Sigmoid colon (tissue), 7 donors: ENCODE data around the gene RSF1. TPM values are rescaled to one million over a fixed set of nuclear protein-coding genes. Genes with fewer than 3 reads are reported as not detected.

ENCODE experiments used
- DNase-seq: peaks from one replicate; pipeline ENCODE4 v3.0.0-alpha.2; 2019
- H3K27ac ChIP-seq, 4 donors: fragments of 200-600 bp; sonication (generic); one replicate each; pipeline ENCODE4 v1.5.1; 2016 to 2019; ENCODE audit warnings: mild to moderate bottlenecking in 1 of 4
- H3K27me3 ChIP-seq, 3 donors: fragments of 200-600 bp; sonication (generic); one replicate each; pipeline ENCODE4 v1.5.1; 2019; ENCODE audit warnings: mild to moderate bottlenecking in 1 of 3
- H3K36me3 ChIP-seq, 4 donors: fragments of 200-600 bp; sonication (generic); one replicate each; pipeline ENCODE4 v1.5.1; 2016 to 2019
- H3K4me1 ChIP-seq, 4 donors: fragments of 200-600 bp; sonication (generic); one replicate each; pipeline ENCODE4 v1.5.1; 2017 to 2019
- H3K4me3 ChIP-seq, 4 donors: fragments of 200-600 bp; sonication (generic); one replicate each; pipeline ENCODE4 v1.5.1; 2017 to 2019; ENCODE audit warnings: mild to moderate bottlenecking in 2 of 4, moderate library complexity in 1 of 4
- H3K9me3 ChIP-seq, 4 donors: fragments of 200-600 bp in 3 of 4; sonication (generic) in 3 of 4; one replicate each; pipeline versions ENCODE4 v1.5.1 to v1.6.1; 2013 to 2019
- EP300 ChIP-seq, 4 donors: sonication (generic); formaldehyde crosslinking; IDR thresholded peaks; one replicate each; pipeline ENCODE4 v1.6.1; 2017; ENCODE audit warnings: antibody characterized with exemption in 4 of 4
- POLR2A ChIP-seq, 2 donors: fragments of 450-650 bp; IDR thresholded peaks; one replicate each; pipeline ENCODE4 v1.6.1; 2016; ENCODE audit warnings: antibody characterized with exemption in 2 of 2, mild to moderate bottlenecking in 2 of 2, moderate library complexity in 2 of 2
- POLR2AphosphoS5 ChIP-seq, 4 donors: sonication (generic); formaldehyde crosslinking; IDR thresholded peaks; one replicate each; pipeline ENCODE4 v1.6.1; 2017; ENCODE audit warnings: antibody characterized with exemption in 4 of 4
- WGBS, 2 donors: extraction: QIAGEN DNeasy Blood & Tissue Kit; methylation state at CpG; one replicate each; pipeline ENCODE4 v1.1.7; 2013; 5-methylcytosine and 5-hydroxymethylcytosine counted together
- intact Hi-C: fragments of 100-400 bp; cut with DNase I; formaldehyde crosslinking; loops from one replicate; pipeline ENCODE4 v1.15.1; 2023
- polyA plus RNA-seq, 3 donors: library from polyadenylated mRNA; stranded (reverse); fragments of 200-250 nt; gene quantifications; one replicate each; pipeline ENCODE4 v1.2.3, GENCODE V29; 2013
- total RNA-seq, 4 donors: library from RNA; depleted of rRNA; stranded (reverse); fragments of >200 nt; gene quantifications; one replicate each; pipeline ENCODE4 v1.1.0, GENCODE V29; 2016
- TF ChIP-seq, protein P1 (sequence below), 4 experiments: fragments of 450-650 bp in 3 of 4; fragments of 200-600 bp in 1 of 4; IDR thresholded peaks; one replicate each; pipeline ENCODE4 v1.5.1; 2016 to 2019; ENCODE audit warnings: antibody characterized with exemption in 4 of 4, mild to moderate bottlenecking in 3 of 4, moderate library complexity in 2 of 4
- donor health status: healthy with polysubstance abuse.
- donor health status: Bipolar disorder and iron deficiency.
- donor health status: healthy.

RSF1 gene
- total and polyA plus RNA-seq, 7 donors: 9.6 to 90.7 (median 61.5) TPM

DNA sequence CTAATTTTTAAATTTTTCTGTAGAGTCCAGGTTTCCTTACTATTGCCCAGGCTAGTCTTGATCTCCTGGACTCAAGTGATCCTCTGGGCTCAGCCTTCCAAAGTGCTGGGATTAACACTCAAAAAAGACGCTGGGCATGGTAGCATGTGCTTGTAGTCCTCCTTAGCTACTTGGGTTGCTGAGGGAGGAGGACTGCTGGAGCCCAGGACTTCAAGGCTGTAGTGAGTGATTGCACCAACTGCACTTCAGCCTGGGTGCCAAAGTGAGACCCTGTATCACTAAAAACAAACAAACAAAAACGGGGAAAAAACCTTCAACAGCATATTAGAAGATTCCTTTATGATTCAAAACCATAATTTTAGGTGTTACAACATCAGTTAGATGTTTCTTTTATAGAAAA, 44.6 kb downstream of the RSF1 start:
- intact Hi-C loops: no loop called here
- H3K27me3 ChIP-seq: no peaks in the 10 kb centered on the region
- DNase-seq: no peak
- H3K27ac ChIP-seq: no peak overlapping the region
- WGBS, 2 donors: 69 to 82% methylated on average over 2 of the region's 2 CpGs
- TF ChIP-seq, protein P1, sequence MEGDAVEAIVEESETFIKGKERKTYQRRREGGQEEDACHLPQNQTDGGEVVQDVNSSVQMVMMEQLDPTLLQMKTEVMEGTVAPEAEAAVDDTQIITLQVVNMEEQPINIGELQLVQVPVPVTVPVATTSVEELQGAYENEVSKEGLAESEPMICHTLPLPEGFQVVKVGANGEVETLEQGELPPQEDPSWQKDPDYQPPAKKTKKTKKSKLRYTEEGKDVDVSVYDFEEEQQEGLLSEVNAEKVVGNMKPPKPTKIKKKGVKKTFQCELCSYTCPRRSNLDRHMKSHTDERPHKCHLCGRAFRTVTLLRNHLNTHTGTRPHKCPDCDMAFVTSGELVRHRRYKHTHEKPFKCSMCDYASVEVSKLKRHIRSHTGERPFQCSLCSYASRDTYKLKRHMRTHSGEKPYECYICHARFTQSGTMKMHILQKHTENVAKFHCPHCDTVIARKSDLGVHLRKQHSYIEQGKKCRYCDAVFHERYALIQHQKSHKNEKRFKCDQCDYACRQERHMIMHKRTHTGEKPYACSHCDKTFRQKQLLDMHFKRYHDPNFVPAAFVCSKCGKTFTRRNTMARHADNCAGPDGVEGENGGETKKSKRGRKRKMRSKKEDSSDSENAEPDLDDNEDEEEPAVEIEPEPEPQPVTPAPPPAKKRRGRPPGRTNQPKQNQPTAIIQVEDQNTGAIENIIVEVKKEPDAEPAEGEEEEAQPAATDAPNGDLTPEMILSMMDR (IDR thresholded peaks at IDR 0.05): no peak
- TF ChIP-seq POLR2A (IDR thresholded peaks at IDR 0.05) (no peak), EP300 (IDR thresholded peaks at IDR 0.05) (no peak), POLR2AphosphoS5 (IDR thresholded peaks at IDR 0.05) (no peak)
- no peak overlapping the region for H3K4me3 ChIP-seq
- H3K9me3 ChIP-seq: no peaks in the 10 kb centered on the region
- H3K36me3 ChIP-seq: no peaks in the 10 kb centered on the region
- peaks cover 0 to 15% (median 3%) of the 10 kb centered on the region in 4 donors for H3K4me1 ChIP-seq

DNA sequence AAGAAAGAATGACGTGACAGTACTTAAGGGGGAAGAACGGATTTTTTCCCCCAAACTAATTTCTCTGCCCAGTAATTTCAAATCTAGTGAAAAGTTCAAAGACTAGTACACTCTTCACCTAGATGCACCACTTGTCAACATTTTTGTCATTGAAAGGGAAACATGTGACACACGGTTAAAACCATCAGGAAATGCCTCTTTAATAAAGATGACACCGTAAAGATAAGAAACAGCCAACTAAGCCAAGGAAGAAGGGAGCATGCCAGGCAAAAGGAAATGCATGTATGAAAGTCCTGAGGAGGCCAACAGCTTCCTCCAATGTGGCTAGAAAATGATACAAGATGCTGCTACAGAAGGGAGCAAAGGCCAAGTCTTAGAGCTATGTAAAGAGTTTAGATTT, 49.4 kb downstream of the RSF1 start:
- Histone ChIP-seq H3K4me1 (peaks cover 0 to 20% (median 2%) of the 10 kb centered on the region in 4 donors), H3K27me3 (no peaks in the 10 kb centered on the region), H3K4me3 (no peak overlapping the region), H3K9me3 (no peaks in the 10 kb centered on the region), H3K27ac (no peak overlapping the region), H3K36me3 (no peaks in the 10 kb centered on the region)
- no peak for DNase-seq
- 60 to 62% methylated on average over 4 of the region's 4 CpGs for WGBS, 2 donors
- intact Hi-C loops: no loop called here
- TF ChIP-seq EP300 (IDR thresholded peaks at IDR 0.05) (no peak), POLR2A (IDR thresholded peaks at IDR 0.05) (no peak), POLR2AphosphoS5 (IDR thresholded peaks at IDR 0.05) (no peak)
- TF ChIP-seq, protein P1 (IDR thresholded peaks at IDR 0.05): no peak

DNA sequence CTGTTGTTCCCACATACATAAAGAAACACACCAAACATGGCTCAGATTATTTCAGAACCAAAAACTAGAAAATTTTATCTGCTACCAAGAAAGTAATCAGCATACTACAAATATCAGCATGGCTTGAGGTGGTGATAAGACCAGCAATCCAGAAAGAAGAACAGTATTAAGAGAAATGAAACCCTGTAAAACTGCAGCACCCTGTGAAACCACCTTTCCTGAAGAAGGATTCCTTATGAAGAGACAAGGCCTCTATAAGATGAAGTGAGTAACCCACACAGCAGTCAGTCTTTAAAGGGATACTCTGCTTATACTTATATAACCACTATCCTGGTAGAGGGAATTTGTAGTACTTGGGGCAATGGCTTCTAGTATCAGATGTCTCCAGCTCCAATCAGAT, 49.9 kb downstream of the RSF1 start:
- intact Hi-C loops: no loop called here
- no peak overlapping the region for H3K27ac ChIP-seq
- H3K4me3 ChIP-seq: no peak overlapping the region
- peaks cover 0 to 20% (median 2%) of the 10 kb centered on the region in 4 donors for H3K4me1 ChIP-seq
- no peaks in the 10 kb centered on the region for H3K9me3 ChIP-seq
- no peaks in the 10 kb centered on the region for H3K27me3 ChIP-seq
- DNase-seq: no peak
- H3K36me3 ChIP-seq: no peaks in the 10 kb centered on the region
- TF ChIP-seq POLR2AphosphoS5 (IDR thresholded peaks at IDR 0.05): no peak
- no peak for TF ChIP-seq EP300 (IDR thresholded peaks at IDR 0.05)
- TF ChIP-seq, protein P1 (IDR thresholded peaks at IDR 0.05): no peak
- no peak for TF ChIP-seq POLR2A (IDR thresholded peaks at IDR 0.05)

- Histone ChIP-seq H3K27me3 (no peaks in the 10 kb centered on the region), H3K4me1 (peaks cover 0 to 2% (median 0%) of the 10 kb centered on the region in 4 donors), H3K4me3 (no peak overlapping the region), H3K36me3 (peaks cover 0 to 23% (median 13%) of the 10 kb centered on the region in 4 donors), H3K9me3 (no peaks in the 10 kb centered on the region), H3K27ac (no peak overlapping the region)
- DNase-seq: no peak
- TF ChIP-seq POLR2A (IDR thresholded peaks at IDR 0.05): no peak
- no peak for TF ChIP-seq POLR2AphosphoS5 (IDR thresholded peaks at IDR 0.05)
- TF ChIP-seq, protein P1 (IDR thresholded peaks at IDR 0.05): no peak
- TF ChIP-seq EP300 (IDR thresholded peaks at IDR 0.05): no peak
- intact Hi-C loops: no loop called here
These were observed 58.1 kb downstream of the RSF1 start for GRCh38 chr11:77762426-77762825.

- no peak overlapping the region for H3K27ac ChIP-seq
- WGBS, 2 donors: 94 to 97% methylated on average over 3 of the region's 3 CpGs
- peaks cover 0 to 23% (median 13%) of the 10 kb centered on the region in 4 donors for H3K36me3 ChIP-seq
- H3K9me3 ChIP-seq: no peaks in the 10 kb centered on the region
- TF ChIP-seq, protein P1 (IDR thresholded peaks at IDR 0.05): no peak
- no peak for TF ChIP-seq EP300 (IDR thresholded peaks at IDR 0.05)
- TF ChIP-seq POLR2A (IDR thresholded peaks at IDR 0.05): no peak
- TF ChIP-seq POLR2AphosphoS5 (IDR thresholded peaks at IDR 0.05): no peak
- H3K4me3 ChIP-seq: no peak overlapping the region
- intact Hi-C loops: no loop called here
- no peaks in the 10 kb centered on the region for H3K4me1 ChIP-seq
- DNase-seq: no peak
- no peaks in the 10 kb centered on the region for H3K27me3 ChIP-seq
These were observed 59.0 kb downstream of the RSF1 start for GRCh38 chr11:77761491-77761890.
